ENCODE results near the gene MGST3.
A peak's percentile ranks its signal among the peaks of the same experiment; 100 is the strongest.
"Not testable (repeated sequence)": the region's sequence is repeated elsewhere in the genome, so short reads cannot be mapped to it uniquely, and the experiment has no call there.

MGST3 gene

GRCh38 chr1:165659581-165659895 is 28.5 kb downstream of the MGST3 start:
- no peak for DNase-seq

GRCh38 chr1:165661703-165662102 is 30.7 kb downstream of the MGST3 start:
- no peak for DNase-seq

- DNase-seq: no peak
These were observed 31.2 kb downstream of the MGST3 start for GRCh38 chr1:165662186-165662585.

DNA sequence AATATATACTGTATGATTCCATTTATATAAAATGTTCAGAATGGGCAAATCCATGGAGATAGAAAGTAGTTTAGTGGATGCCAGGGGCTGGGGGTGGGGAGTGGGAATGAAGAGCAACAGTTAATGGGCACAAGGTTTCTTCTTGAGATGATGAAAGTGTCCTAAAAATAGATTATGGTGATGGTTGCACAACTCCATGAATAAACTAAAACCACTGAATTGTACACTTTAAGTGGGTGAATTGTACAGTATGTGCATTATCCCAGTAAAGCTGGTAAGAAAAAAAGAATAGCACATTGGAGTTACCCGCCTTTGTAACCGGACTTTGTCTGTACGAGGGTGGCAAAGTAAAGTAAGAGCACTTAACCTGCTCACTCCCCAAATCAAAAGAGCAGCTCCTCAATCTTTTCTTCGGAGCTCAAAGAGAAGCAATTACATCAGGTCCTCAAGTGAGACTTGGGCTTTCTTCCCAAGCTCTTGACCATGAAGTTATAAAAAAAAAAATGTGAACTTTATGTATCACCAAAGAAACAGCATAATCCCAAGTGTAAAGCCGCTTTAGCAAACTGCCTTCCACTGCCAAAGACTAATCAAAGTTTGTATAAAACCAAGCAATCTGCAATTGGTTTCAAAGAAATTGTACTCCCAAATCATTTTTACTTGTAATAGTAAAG is 35.3 kb downstream of the MGST3 start:
- no peak for DNase-seq

DNA sequence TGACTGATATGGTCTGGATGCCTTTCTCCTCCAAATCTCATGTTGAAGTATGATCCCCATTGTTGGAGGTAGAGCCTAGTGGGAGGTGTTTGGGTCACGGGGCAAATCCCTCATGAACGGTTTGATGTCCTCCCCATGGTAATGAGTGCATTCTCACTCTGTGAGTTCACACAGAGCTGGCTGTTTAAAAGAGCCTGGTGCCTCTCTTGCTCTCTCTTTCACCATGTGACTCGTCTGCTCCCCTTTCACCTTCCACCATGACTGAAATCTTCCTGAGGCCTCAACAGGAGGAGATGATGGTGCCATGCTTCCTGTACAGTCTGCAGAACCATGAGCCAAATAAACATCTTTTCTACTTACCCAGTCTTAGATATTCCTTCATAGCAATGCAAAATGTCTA is 37.1 kb downstream of the MGST3 start:
- DNase-seq: no peak

- DNase-seq: no peak
These were observed 40.5 kb downstream of the MGST3 start for GRCh38 chr1:165671526-165671925.

GRCh38 chr1:165674599-165674998 is 43.6 kb downstream of the MGST3 start:
- no peak for DNase-seq

GRCh38 chr1:165675794-165676193 is 44.8 kb downstream of the MGST3 start:
- DNase-seq: no peak

DNA sequence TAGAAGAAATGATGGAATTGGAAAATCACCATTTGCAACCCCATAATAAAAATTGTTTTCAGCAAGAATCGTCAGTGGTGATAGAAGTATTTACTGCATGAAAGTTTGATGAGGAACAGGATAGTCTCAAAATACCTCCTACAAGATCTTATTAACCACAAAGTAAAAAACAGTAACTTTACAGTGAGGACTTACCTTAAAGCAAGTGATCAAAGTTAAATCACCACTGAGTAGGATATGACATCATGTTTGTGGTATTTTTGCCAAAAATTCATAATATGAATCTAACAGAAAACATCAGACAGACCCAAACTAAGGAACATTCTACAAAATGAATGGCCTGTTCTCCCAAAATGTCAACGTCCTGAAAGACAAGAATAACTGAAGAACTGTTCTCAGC is 47.5 kb downstream of the MGST3 start:
- DNase-seq: no peak

- no peak for DNase-seq
These were observed 48.4 kb downstream of the MGST3 start for GRCh38 chr1:165679282-165680036.

DNA sequence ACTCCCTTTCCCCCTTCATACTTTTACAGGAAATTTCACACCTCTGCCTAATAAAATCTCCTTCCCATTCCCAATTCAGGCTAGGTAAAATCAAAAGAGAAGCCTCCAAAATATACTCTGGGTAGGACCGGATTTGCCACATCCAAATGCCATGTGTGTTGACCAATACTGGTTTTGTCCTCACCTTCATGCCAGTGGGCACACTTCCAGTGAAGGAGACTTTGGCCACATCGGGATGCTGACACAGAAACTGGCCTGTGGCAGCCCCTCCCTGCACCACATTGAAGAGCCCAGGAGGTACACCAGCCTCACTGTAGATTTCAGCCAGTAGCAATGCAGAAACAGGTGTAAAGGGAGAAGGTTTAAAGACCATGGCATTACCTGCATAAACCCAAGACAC is 49.3 kb downstream of the MGST3 start:
- no peak for DNase-seq

DNA sequence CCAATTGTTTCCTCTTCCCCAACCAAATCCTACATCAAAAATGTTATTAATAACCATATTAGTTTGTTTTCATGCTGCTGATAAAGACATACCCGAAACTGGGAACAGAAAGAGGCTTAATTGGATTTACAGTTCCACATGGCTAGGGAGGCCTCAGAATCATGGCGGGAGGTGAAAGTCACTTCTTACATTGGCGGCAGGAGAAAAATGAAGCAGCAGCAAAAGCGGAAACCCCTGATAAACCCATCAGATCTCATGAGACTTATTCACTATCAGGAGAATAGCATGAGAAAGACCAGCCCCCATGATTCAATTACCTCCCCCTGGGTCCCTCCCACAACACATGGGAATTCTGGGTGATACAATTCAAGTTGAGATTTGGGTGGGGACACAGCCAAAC is 49.7 kb downstream of the MGST3 start:
- DNase-seq: not testable (repeated sequence)

DNA sequence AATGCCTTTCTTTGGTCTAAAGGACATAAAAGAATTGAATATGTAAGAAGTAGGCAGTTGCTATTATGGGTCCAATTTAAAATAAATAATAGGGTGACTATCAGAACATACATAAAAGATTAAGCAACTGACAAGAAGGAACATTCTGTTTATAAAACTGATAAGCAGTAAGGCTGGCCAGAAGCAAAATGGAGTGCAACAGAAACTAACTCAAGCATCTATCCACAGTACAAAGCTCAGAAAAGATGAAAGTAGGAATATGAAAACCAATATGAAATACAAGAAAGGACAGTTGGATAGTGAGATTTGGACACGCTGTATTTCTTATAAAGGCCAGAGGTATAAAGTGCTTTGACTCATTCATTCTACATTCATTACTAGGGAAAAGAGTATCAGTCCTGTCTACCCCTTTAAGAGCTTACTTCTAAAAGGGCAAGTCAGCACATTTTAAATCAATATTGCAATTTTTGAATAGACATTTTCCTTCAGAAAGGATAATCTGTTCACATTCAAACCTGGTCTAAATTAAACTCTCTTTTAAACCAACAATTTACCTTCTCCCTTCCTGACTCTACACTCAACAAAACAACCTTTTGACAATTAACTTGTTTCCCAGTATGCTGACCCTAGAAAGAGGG is 52.9 kb downstream of the MGST3 start:
- no peak for DNase-seq

GRCh38 chr1:165686121-165686970 is 55.3 kb downstream of the MGST3 start:
- DNase-seq: no peak

DNA sequence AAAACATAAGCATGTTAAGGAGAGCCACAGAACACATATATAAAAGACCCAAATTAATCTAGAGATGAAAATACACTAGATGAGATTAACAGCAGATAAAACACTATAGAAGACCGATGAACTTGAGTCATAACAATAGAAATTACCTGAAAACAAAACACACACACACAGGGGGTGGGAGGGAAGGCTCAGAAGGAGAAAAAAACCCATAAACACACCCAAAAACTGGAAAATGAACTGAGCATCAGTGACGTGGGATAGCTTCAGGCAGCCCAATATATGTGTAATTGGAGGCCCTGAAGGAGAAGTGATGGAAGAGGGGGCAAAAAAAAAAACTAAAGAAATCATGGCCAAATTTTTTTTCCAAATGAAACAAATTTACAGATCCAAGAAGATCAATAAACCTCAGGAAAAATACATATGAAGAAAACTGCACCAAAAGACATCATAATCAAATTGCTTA is 56.0 kb downstream of the MGST3 start:
- DNase-seq: no peak

DNA sequence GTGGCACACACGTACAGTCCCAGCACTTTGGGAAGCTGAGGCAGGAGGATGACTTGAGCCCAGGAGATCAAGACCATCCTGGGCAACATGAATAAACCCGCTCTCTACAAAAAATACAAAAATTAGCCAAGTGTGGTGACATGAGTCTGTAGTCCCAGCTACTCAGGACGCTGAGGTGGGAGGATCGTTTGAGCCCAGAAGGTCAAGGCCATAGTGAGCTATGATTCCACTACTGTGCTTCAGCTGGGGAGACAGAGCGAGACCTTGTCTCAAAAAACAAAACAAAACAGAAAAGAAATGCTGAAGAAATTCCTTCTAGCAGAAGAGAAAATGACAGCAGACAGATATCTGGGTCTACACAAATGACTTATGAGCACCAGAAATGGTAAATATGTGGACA is 57.0 kb downstream of the MGST3 start:
- no peak for DNase-seq

DNA sequence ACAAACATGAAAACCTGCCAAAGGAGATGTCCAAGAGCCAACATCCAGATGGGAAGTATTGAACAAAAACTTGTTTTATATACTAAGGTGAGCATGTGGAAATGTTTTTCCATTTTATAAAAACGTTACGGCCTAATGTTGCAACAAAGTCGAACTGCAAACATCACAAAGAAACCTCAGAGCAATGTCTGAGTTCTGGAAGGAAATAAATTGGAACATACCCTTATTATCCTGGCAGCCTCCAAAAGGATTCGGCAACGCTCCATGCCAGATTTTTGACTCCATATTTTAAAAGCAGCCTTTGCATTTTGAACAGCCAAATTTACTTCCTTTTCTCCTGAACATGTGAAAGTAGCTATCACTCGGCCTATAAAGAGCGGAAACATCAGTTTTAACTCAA is 64.0 kb downstream of the MGST3 start:
- DNase-seq: no peak

DNA sequence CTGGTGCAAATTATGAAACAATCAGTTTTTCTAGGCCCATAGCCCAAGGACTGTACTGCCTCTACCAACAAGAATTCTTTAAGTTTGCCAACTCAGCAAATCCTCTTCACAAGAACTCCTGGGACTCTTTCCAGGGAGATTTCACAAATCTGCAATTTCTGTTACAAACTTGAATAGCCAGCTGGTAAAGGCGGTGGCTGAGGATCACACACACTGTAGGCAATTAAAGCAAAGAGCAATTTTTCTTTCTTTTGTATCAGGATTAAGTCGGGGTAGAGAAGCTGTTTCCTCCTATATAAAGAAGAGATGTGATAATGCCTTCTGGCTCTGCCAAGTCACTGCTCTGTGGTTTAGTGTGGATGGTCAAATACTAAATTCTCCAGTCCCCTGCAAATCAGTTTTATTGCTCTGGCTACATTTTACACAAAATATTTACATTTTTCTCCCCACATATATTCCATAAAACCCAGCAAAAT is 65.6 kb downstream of the MGST3 start:
- DNase-seq: no peak

DNA sequence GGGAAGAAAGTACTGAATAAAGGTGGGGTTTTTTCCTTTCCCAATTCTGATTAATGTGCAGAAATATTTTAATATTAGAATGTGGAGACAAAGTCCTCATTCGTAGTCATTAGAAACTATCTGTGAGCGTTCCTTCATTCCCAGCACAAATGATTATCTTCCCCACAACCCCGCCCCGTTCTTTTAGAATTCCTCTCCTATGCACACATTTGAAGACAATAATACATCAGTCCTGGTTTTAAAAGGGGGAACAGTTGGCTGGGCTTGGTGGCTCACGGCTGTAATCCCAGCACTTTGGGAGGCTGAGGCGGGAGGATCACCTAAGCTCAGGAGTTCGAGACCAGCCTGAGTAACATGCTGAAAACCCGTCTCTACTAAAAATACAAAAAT is 66.5 kb downstream of the MGST3 start:
- DNase-seq: no peak

DNA sequence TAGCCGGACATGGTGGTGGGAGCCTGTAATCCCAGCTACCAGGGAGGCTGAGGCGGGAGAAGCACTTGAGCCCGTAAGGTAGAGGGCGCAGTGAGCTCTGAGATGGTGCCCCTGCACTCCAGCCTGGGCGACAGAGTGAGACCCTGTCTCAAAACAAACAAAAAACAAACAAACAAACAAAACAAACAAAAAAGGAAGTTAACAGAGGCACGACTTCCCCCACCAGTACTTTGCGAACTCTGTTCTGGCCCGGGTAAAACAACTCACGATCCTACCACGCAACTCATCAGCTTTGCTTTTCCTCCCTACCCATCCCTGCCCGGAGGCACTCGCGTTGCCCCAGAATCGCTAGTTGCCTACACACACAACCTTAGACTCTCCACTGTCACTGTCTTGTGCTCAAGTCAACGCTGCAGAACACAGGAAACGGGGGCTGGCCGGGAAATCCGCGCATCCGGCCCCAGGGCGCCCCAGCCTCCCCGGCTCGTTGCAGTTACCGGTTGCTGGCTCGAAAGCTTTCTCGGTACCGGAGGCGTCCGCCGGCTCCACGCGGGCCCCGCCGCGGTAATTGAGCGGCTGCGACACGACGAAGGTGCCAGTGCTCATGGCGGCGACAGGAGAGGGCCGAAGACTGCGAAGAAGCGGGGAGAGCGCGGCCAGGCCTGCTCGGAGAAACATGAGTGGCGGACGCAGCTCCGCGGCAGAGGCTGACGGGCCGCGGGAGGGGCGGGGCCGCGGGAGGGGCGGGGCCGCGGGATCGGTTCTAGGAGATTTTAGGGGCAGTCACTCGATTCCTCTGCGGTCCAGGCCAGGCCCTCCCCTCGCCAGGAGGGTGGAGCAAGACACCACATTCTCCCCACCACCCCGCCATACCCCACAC is 67.1 kb downstream of the MGST3 start, which contains the start of gene ALDH9A1:
ALDH9A1 (minus strand) TSS at position 682 of the 880 bp plus-strand sequence; CDS start at position 678, 4 bp downstream.
- DNase-seq: peak; percentile 88

DNA sequence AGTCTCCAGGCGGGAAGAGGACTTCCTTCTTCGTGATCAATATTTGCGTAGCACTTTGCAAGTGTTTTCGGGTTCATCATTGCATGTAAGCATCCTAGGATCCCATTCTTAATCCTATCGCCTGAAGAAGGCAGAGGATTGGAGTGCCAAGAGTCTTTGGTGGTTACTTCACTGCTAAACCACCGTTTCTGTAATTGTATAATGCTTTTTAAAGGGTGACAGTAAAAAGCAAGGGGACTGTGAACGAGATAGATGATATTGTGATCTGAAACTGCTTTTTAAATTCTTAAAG is 67.7 kb downstream of the MGST3 start:
- no peak for DNase-seq

DNA sequence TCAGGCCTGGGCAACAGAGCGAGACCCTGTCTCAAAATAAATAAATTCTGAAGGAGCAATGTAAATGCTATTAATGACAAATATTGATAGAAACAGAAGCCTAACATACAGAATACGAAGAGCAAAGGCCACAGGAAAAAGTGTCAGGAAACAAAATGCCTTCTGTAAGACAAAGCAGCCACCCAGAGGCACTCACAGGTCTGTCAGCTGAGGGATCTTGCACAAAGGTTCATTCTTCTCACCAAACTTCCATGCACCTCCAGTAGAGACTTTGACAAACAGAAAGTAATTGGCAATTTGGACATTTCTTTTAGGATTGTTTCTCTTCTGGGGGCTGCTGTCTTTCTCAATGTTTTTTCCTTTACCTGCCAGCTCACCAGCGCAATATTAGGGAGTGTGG is 68.5 kb downstream of the MGST3 start:
- DNase-seq: no peak

All from activated naive CD4-positive, alpha-beta T cell treated with anti-CD3 and anti-CD28 coated beads, Interleukin-2, amount 50 U/mL, for 16 hours (primary cell).